Measurements from ENCODE around the gene CCL19. TPM values are rescaled to one million over a fixed set of nuclear protein-coding genes. Genes with fewer than 3 reads are reported as not detected.
A peak's percentile ranks its signal among the peaks of the same experiment; 100 is the strongest.

Gene CCL19
- total RNA-seq, 1 experiment from 2014 or later, result not detected

- POLR2A ChIA-PET (ENCODE audit: low non-redundant PET), result no interaction called here
- BruUV-seq (replicated peaks), result no TSS peak
These were observed 35.7 kb downstream of the CCL19 start for GRCh38 chr9:34655394-34655793.

GRCh38 chr9:34654323-34655051 is 36.6 kb downstream of the CCL19 start:
- Histone ChIP-seq H3K27ac (ENCODE audit: low read depth, low read length, poor library complexity, severe bottlenecking) (peak overlapping the region; percentile 74), H3K27me3 (replicated peaks; ENCODE audit: insufficient read depth, low read depth, low read length, poor library complexity) (no peaks in the 10 kb centered on the region), H3K4me1 (ENCODE audit: insufficient read depth, low read length, poor library complexity, severe bottlenecking) (peaks cover 25% of the 10 kb centered on the region), H3K9me3 (ENCODE audit: low read depth, low read length, poor library complexity, severe bottlenecking) (no peaks in the 10 kb centered on the region), H3K4me3 (ENCODE audit: low read depth, low read length, poor library complexity, severe bottlenecking) (no peak overlapping the region), H3K36me3 (ENCODE audit: insufficient read depth, low read length, poor library complexity, severe bottlenecking) (no peaks in the 10 kb centered on the region)
- POLR2A ChIA-PET (ENCODE audit: low non-redundant PET), result no interaction called here
- BruUV-seq (replicated peaks), result no TSS peak
- TF ChIP-seq CTCF (conservative IDR thresholded peaks at IDR 0.05; ENCODE audit: low read depth, low read length), result no peak
- no peak for TF ChIP-seq EZH2 (IDR thresholded peaks at IDR 0.05; ENCODE audit: borderline replicate concordance, low read depth, low read length, poor library complexity, severe bottlenecking)
- CTCF ChIA-PET, result no interaction called here
- peak; percentile 72 for DNase-seq (ENCODE audit: low spot score)
- intact Hi-C loops (cut with micrococcal nuclease; ENCODE audit: unreplicated experiment), result no loop called here

More at GRCh38 chr9:34655394-34655793, 35.7 kb downstream of the CCL19 start:
- intact Hi-C loops (cut with micrococcal nuclease; ENCODE audit: unreplicated experiment), result no loop called here
- no peak overlapping the region for H3K4me3 ChIP-seq (ENCODE audit: low read depth, low read length, poor library complexity, severe bottlenecking)
- H3K9me3 ChIP-seq (ENCODE audit: low read depth, low read length, poor library complexity, severe bottlenecking), result no peaks in the 10 kb centered on the region
- H3K36me3 ChIP-seq (ENCODE audit: insufficient read depth, low read length, poor library complexity, severe bottlenecking), result no peaks in the 10 kb centered on the region
- no peak overlapping the region for H3K27ac ChIP-seq (ENCODE audit: low read depth, low read length, poor library complexity, severe bottlenecking)
- peaks cover 25% of the 10 kb centered on the region for H3K4me1 ChIP-seq (ENCODE audit: insufficient read depth, low read length, poor library complexity, severe bottlenecking)
- no peaks in the 10 kb centered on the region for H3K27me3 ChIP-seq (replicated peaks; ENCODE audit: insufficient read depth, low read depth, low read length, poor library complexity)
- no peak for DNase-seq (ENCODE audit: low spot score)
- CTCF ChIA-PET, result no interaction called here
- TF ChIP-seq CTCF (conservative IDR thresholded peaks at IDR 0.05; ENCODE audit: low read depth, low read length) (no peak), EZH2 (IDR thresholded peaks at IDR 0.05; ENCODE audit: borderline replicate concordance, low read depth, low read length, poor library complexity, severe bottlenecking) (no peak)

DNA sequence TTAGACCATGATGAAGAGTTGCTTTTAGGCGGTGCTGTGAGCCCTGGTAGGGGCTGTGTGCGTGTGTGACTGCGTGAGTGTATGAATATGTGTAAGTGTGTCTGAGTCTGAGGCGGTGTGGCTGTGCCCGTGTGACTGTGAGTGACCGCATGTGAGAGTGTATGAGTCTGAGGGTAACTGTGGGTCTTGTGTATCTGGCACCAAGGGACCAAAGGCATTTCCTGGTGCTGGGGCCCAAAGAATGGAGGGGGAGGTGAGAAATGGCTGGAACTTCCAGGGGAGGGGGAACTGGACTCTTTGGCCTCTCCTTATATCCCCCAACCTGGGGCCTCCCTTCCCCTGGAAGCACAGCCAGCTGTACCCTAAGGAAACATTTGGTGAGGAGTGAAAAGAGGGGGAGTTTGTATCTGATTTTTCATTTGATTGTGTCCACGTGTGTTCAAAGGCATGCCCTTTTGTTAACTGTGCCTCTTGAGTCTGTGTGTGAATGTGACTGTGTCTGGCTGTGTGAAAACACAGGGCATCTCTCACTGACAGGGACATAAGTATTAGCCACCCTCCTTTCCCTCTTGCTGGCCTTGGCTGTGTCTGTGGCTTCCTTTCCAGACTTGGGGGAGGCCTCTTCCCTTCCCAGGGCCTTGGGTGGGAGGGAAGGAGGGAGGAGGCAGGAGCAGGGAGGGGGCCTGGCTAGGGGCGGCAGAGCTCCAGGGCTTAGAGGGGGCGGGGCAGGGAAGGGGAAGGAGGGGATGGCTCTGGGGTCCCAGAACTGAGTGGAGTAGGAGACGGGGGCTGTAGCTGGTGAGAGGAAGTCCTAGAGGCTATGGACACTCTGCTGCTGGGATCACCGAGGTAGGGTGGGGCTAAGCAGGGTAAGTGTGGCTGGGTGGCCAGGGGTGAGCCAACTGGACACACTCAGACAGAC is 37.7 kb downstream of the CCL19 start:
- no peaks in the 10 kb centered on the region for H3K27me3 ChIP-seq (replicated peaks; ENCODE audit: insufficient read depth, low read depth, low read length, poor library complexity)
- ChIA-PET CTCF (no interaction called here), POLR2A (ENCODE audit: low non-redundant PET) (no interaction called here)
- peak; percentile 32 for DNase-seq (ENCODE audit: low spot score)
- intact Hi-C loops (cut with micrococcal nuclease; ENCODE audit: unreplicated experiment), result no loop called here
- peaks cover 25% of the 10 kb centered on the region for H3K4me1 ChIP-seq (ENCODE audit: insufficient read depth, low read length, poor library complexity, severe bottlenecking)
- peak overlapping the region; percentile 74 for H3K27ac ChIP-seq (ENCODE audit: low read depth, low read length, poor library complexity, severe bottlenecking)
- H3K4me3 ChIP-seq (ENCODE audit: low read depth, low read length, poor library complexity, severe bottlenecking), result no peak overlapping the region
- BruUV-seq (replicated peaks), result no TSS peak
- TF ChIP-seq EZH2 (IDR thresholded peaks at IDR 0.05; ENCODE audit: borderline replicate concordance, low read depth, low read length, poor library complexity, severe bottlenecking), result no peak
- TF ChIP-seq CTCF (conservative IDR thresholded peaks at IDR 0.05; ENCODE audit: low read depth, low read length), result no peak
- H3K9me3 ChIP-seq (ENCODE audit: low read depth, low read length, poor library complexity, severe bottlenecking), result no peaks in the 10 kb centered on the region
- peaks cover 10% of the 10 kb centered on the region for H3K36me3 ChIP-seq (ENCODE audit: insufficient read depth, low read length, poor library complexity, severe bottlenecking)

Measured in A673 (cell line).